Brain microvascular endothelial cell (primary cell): ENCODE results near the gene ATF7IP2.

Experiments
- DNase-seq: peaks from one replicate; pipeline ENCODE4 v3.0.0-alpha.2; 2020
- H3K27ac ChIP-seq: fragments of 250-450 bp; sonication (Bioruptor Pico); 2 replicates; pipeline ENCODE4 v1.5.1; 2020; ENCODE audit warnings: mild to moderate bottlenecking, moderate library complexity
- H3K27me3 ChIP-seq: fragments of 250-450 bp; sonication (Bioruptor Pico); replicated peaks from 2 replicates; pipeline ENCODE4 v1.5.1; 2020; ENCODE audit warnings: mild to moderate bottlenecking
- H3K36me3 ChIP-seq: fragments of 250-450 bp; sonication (Bioruptor Pico); replicated peaks from 2 replicates; pipeline ENCODE4 v1.5.1; 2020; ENCODE audit warnings: mild to moderate bottlenecking
- H3K4me3 ChIP-seq: 2 replicates; pipeline ENCODE4 v1.5.1; 2011; ENCODE audit warnings: low read depth, mild to moderate bottlenecking, control low read depth, low read length, moderate library complexity
- in situ Hi-C: cut with HindIII; loops from 2 replicates; pipeline ENCODE4 v1.10.0; 2017; ENCODE audit warnings: low sequenced_read_pairs, low pct_ligation_motif_present
- TF ChIP-seq, protein P1 (sequence below): IDR thresholded peaks from 2 replicates; pipeline ENCODE4 v1.5.1; 2011; ENCODE audit warnings: low read depth, mild to moderate bottlenecking, moderate library complexity, low read length, control low read depth, inconsistent platforms; ENCODE audit errors: missing control alignments

ATF7IP2 gene

DNA sequence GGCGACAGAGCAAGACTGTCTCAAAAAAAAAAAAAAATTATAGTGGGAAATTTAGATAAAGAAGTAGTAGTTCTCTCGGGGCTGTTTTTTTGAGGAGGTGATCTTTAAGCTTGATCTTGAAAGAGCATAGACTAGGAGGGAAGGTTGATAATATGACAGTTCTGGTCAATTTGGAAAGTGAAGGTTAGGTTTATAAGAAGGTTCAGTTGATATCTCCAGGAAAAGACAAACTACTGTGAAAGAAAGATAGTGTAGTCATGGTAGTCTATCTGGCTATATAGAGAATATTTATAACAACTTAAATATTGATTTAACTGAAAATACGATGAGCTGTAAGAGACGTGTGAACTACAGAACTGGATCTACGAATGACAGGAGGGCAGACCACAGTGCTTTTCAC lies 3.1 kb downstream of the ATF7IP2 start:
- in situ Hi-C loops = no loop called here
- H3K36me3 ChIP-seq = no peaks in the 10 kb centered on the region
- H3K27ac ChIP-seq = no peak overlapping the region
- TF ChIP-seq, protein P1, sequence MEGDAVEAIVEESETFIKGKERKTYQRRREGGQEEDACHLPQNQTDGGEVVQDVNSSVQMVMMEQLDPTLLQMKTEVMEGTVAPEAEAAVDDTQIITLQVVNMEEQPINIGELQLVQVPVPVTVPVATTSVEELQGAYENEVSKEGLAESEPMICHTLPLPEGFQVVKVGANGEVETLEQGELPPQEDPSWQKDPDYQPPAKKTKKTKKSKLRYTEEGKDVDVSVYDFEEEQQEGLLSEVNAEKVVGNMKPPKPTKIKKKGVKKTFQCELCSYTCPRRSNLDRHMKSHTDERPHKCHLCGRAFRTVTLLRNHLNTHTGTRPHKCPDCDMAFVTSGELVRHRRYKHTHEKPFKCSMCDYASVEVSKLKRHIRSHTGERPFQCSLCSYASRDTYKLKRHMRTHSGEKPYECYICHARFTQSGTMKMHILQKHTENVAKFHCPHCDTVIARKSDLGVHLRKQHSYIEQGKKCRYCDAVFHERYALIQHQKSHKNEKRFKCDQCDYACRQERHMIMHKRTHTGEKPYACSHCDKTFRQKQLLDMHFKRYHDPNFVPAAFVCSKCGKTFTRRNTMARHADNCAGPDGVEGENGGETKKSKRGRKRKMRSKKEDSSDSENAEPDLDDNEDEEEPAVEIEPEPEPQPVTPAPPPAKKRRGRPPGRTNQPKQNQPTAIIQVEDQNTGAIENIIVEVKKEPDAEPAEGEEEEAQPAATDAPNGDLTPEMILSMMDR = no peak
- H3K4me3 ChIP-seq = no peak overlapping the region
- no peak for DNase-seq
- no peaks in the 10 kb centered on the region for H3K27me3 ChIP-seq

GRCh38 chr16:10390330-10390729 lies 4.5 kb downstream of the ATF7IP2 start:
- Histone ChIP-seq H3K36me3 (no peaks in the 10 kb centered on the region), H3K27me3 (no peaks in the 10 kb centered on the region), H3K27ac (no peak overlapping the region), H3K4me3 (no peak overlapping the region)
- TF ChIP-seq, protein P1 = no peak
- in situ Hi-C loops = no loop called here
- no peak for DNase-seq

- TF ChIP-seq, protein P1 = no peak
- Histone ChIP-seq H3K27ac (no peak overlapping the region), H3K4me3 (no peak overlapping the region), H3K36me3 (no peaks in the 10 kb centered on the region), H3K27me3 (no peaks in the 10 kb centered on the region)
- no peak for DNase-seq
- in situ Hi-C loops = no loop called here
Observed at GRCh38 chr16:10390867-10391266, 5.0 kb downstream of the ATF7IP2 start.

DNA sequence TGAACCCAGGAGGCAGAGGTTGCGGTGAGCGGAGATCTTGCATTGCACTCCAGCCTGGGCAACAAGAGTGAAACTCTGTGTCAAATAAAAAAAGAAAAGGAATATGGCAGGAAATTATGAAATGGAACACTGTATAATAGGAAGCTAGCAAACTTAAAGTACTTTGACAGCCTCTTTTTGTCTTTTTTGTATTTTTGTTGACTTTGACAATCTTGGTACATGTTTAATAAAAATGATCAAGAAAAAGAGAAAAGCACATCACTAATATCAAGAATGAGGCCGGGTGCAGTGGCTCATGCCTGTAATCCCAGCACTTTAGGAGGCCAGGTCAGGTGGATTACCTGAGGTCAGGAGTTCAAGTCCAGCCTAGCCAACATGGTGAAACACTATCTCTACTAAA lies 5.5 kb downstream of the ATF7IP2 start:
- no peak overlapping the region for H3K27ac ChIP-seq
- DNase-seq = no peak
- in situ Hi-C loops = no loop called here
- H3K4me3 ChIP-seq = no peak overlapping the region
- no peaks in the 10 kb centered on the region for H3K36me3 ChIP-seq
- H3K27me3 ChIP-seq = no peaks in the 10 kb centered on the region
- TF ChIP-seq, protein P1 = no peak

DNA sequence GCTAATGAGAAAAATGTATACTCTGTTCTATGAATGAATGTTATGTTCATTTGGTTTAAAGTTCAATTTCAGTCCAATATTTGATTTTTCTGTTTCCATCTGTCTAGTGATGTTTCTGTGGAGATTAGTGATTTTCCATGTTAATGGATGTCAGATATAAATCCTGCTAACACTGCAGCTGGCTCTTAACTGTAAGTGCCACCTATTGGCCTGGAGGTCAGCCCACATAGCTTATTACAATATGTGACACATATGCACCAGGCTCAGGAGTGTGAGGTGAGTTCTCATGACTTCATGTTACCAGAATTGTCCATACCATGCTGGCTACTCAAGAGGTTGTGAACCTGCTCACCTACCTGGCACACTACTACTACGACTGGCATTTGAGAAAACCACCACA lies 17.1 kb downstream of the ATF7IP2 start:
- Histone ChIP-seq H3K36me3 (no peaks in the 10 kb centered on the region), H3K27ac (no peak overlapping the region), H3K4me3 (no peak overlapping the region), H3K27me3 (no peaks in the 10 kb centered on the region)
- in situ Hi-C loops = no loop called here
- TF ChIP-seq, protein P1 = no peak
- DNase-seq = no peak

- TF ChIP-seq, protein P1 = no peak
- DNase-seq = peak; percentile 50
- in situ Hi-C loops = no loop called here
- Histone ChIP-seq H3K36me3 (no peaks in the 10 kb centered on the region), H3K27ac (no peak overlapping the region), H3K4me3 (no peak overlapping the region), H3K27me3 (no peaks in the 10 kb centered on the region)
Observed at GRCh38 chr16:10405386-10405939, 19.6 kb downstream of the ATF7IP2 start.
